Calu3 (cell line): Measurements from ENCODE around the gene LRCOL1. TPM values are rescaled to one million over a fixed set of nuclear protein-coding genes. Genes with fewer than 3 reads are reported as not detected.

ENCODE experiments used
- BruUV-seq: library from RNA; stranded (reverse); fragments of 400-500 nt; replicated peaks from 2 replicates; lab custom pipeline; 2021; lab: Mats Ljungman, UMichigan
- CTCF ChIA-PET: fragments of 300-600 bp; sonication (Branson Sonifier 250); formaldehyde crosslinking; loops from one replicate; lab custom pipeline; 2022; ENCODE audit warnings: antibody characterized with exemption; lab: Charles Lee
- DNase-seq: peaks from one replicate; pipeline ENCODE4 v3.0.0; 2022
- H3K27ac Mint-ChIP-seq: one replicate; pipeline ENCODE4 v1.8.0; 2022; ENCODE audit warnings: mixed read lengths; ENCODE audit not compliant: unreplicated experiment
- H3K27me3 Mint-ChIP-seq: one replicate; pipeline ENCODE4 v1.8.0; 2022; ENCODE audit warnings: mixed read lengths; ENCODE audit not compliant: unreplicated experiment
- H3K36me3 Mint-ChIP-seq: one replicate; pipeline ENCODE4 v1.8.0; 2022; ENCODE audit warnings: mild to moderate bottlenecking, moderate library complexity, mixed read lengths; ENCODE audit not compliant: insufficient read depth, unreplicated experiment
- H3K4me1 Mint-ChIP-seq: one replicate; pipeline ENCODE4 v1.8.0; 2022; ENCODE audit warnings: mild to moderate bottlenecking, low read depth, mixed read lengths; ENCODE audit not compliant: unreplicated experiment
- H3K4me3 Mint-ChIP-seq: one replicate; pipeline ENCODE4 v1.8.0; 2022; ENCODE audit warnings: mild to moderate bottlenecking, low read depth, moderate library complexity, mixed read lengths; ENCODE audit not compliant: unreplicated experiment
- H3K9me3 Mint-ChIP-seq: one replicate; pipeline ENCODE4 v1.8.0; 2022; ENCODE audit warnings: low read depth, mixed read lengths; ENCODE audit not compliant: unreplicated experiment
- CTCF ChIP-seq: fragments of 200-600 bp; IDR thresholded peaks from one replicate; pipeline ENCODE4 v1.8.0; 2022; ENCODE audit warnings: antibody characterized with exemption; ENCODE audit not compliant: unreplicated experiment
- intact Hi-C: fragments of 100-400 bp; cut with micrococcal nuclease; formaldehyde crosslinking; loops from one replicate; pipeline ENCODE4 v1.10.0; 2022; ENCODE audit not compliant: unreplicated experiment
- total RNA-seq: library from RNA; stranded (reverse); gene quantifications from 2 replicates; pipeline ENCODE4 v1.2.3, GENCODE V29; 2022

The LRCOL1 gene
- total RNA-seq, 1 experiment from 2014 or later: not detected

- TF ChIP-seq CTCF: no peak
- no peak for DNase-seq
- H3K4me1 Mint-ChIP-seq: peaks cover 30% of the 10 kb centered on the region
- CTCF ChIA-PET: no interaction called here
- H3K27me3 Mint-ChIP-seq: peaks cover 98% of the 10 kb centered on the region
- H3K36me3 Mint-ChIP-seq: peaks cover 14% of the 10 kb centered on the region
- no peak overlapping the region for H3K4me3 Mint-ChIP-seq
- no peak overlapping the region for H3K27ac Mint-ChIP-seq
- intact Hi-C loops: no loop called here
- H3K9me3 Mint-ChIP-seq: peaks cover 7% of the 10 kb centered on the region
- no TSS peak for BruUV-seq
Observed at GRCh38 chr12:132596016-132596415, 14.4 kb downstream of the LRCOL1 start.

- CTCF ChIA-PET: interaction anchor here (1.3 kb wide), 1 partner anchor 365 kb away, joined by 3 read pairs; no protein-coding TSS in a partner anchor
Observed at GRCh38 chr12:132595183-132595582, 15.2 kb downstream of the LRCOL1 start.

GRCh38 chr12:132593938-132594358, 16.4 kb downstream of the LRCOL1 start:
- peak overlapping the region; percentile 30 for H3K27ac Mint-ChIP-seq
- no peak for TF ChIP-seq CTCF
- peak; percentile 98 for DNase-seq
- CTCF ChIA-PET: interaction anchor here (1.3 kb wide), 1 partner anchor 364 kb away, joined by 3 read pairs; no protein-coding TSS in a partner anchor
- intact Hi-C loops: no loop called here
- BruUV-seq: no TSS peak
- peaks cover 21% of the 10 kb centered on the region for H3K4me1 Mint-ChIP-seq
- peaks cover 14% of the 10 kb centered on the region for H3K36me3 Mint-ChIP-seq
- peaks cover 92% of the 10 kb centered on the region for H3K27me3 Mint-ChIP-seq
- peak overlapping the region; percentile 62 for H3K4me3 Mint-ChIP-seq
- H3K9me3 Mint-ChIP-seq: peaks cover 7% of the 10 kb centered on the region

More at GRCh38 chr12:132595183-132595582, 15.2 kb downstream of the LRCOL1 start:
- Mint-ChIP-seq H3K27ac (no peak overlapping the region), H3K4me3 (no peak overlapping the region), H3K9me3 (peaks cover 7% of the 10 kb centered on the region), H3K27me3 (peaks cover 92% of the 10 kb centered on the region), H3K4me1 (peaks cover 24% of the 10 kb centered on the region), H3K36me3 (peaks cover 14% of the 10 kb centered on the region)
- intact Hi-C loops: no loop called here
- DNase-seq: no peak
- TF ChIP-seq CTCF: no peak
- no TSS peak for BruUV-seq

GRCh38 chr12:132593521-132593920, 16.9 kb downstream of the LRCOL1 start:
- peak overlapping the region; percentile 30 for H3K27ac Mint-ChIP-seq
- TF ChIP-seq CTCF: no peak
- peaks cover 92% of the 10 kb centered on the region for H3K27me3 Mint-ChIP-seq
- no TSS peak for BruUV-seq
- DNase-seq: peak; percentile 27
- intact Hi-C loops: no loop called here
- H3K36me3 Mint-ChIP-seq: peaks cover 14% of the 10 kb centered on the region
- peaks cover 21% of the 10 kb centered on the region for H3K4me1 Mint-ChIP-seq
- peak overlapping the region; percentile 62 for H3K4me3 Mint-ChIP-seq
- peaks cover 7% of the 10 kb centered on the region for H3K9me3 Mint-ChIP-seq
- CTCF ChIA-PET: no interaction called here
